GM13976 (cell line): ENCODE measurements around the gene RELN.

ENCODE experiments used
- DNase-seq: peaks from one replicate; pipeline ENCODE4 v3.0.0; 2012; ENCODE audit warnings: low spot score
- CTCF ChIP-seq: IDR thresholded peaks from 2 replicates; pipeline ENCODE4 v1.5.1; 2012; ENCODE audit warnings: borderline replicate concordance, mild to moderate bottlenecking; ENCODE audit not compliant: insufficient read depth; ENCODE audit errors: extremely low read depth, missing control alignments, control extremely low read depth
- in situ Hi-C: fragments of 300-500 bp; cut with MboI; formaldehyde crosslinking; loops from one replicate; pipeline ENCODE4 v1.12.0; 2022; ENCODE audit warnings: low sequenced_read_pairs, mixed read lengths, inconsistent platforms; ENCODE audit not compliant: unreplicated experiment

Gene RELN

GRCh38 chr7:103712991-103713778, 276.3 kb downstream of the RELN start:
- no peak for TF ChIP-seq CTCF
- in situ Hi-C loops = no loop called here
- DNase-seq = no peak

GRCh38 chr7:103711413-103711812, 278.0 kb downstream of the RELN start:
- no peak for TF ChIP-seq CTCF
- no peak for DNase-seq
- in situ Hi-C loops = no loop called here

- no peak for DNase-seq
- in situ Hi-C loops = no loop called here
- no peak for TF ChIP-seq CTCF
Measured at GRCh38 chr7:103710247-103710646, 279.2 kb downstream of the RELN start.

- in situ Hi-C loops = no loop called here
- DNase-seq = no peak
- TF ChIP-seq CTCF = no peak
Measured at GRCh38 chr7:103706805-103707204, 282.7 kb downstream of the RELN start.

GRCh38 chr7:103705542-103705941, 283.9 kb downstream of the RELN start:
- in situ Hi-C loops = no loop called here
- no peak for TF ChIP-seq CTCF
- no peak for DNase-seq

- TF ChIP-seq CTCF = no peak
- in situ Hi-C loops = no loop called here
- no peak for DNase-seq
Measured at GRCh38 chr7:103704701-103705100, 284.8 kb downstream of the RELN start.
